ENCODE results near the gene PARD3.

PARD3 gene

DNA sequence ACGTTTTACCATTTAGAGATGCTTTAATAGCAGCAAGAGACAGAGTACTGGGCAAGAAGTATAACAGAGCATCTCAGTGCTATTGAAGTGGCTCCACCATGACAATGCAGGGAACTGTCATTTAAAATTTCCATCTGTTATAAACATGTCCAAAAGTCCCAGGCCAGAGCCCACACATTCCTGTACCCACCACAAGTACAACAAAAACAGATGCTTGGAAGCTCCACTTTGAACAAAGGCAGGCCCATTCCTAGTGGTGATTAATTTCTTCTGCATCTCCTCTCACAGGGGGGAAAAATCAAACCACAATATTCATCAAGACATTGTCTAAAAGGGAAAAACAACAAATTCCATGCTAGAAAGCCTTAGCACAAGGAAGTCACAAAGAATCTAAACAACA is 627.9 kb downstream of the PARD3 start:
- no peak for DNase-seq

DNA sequence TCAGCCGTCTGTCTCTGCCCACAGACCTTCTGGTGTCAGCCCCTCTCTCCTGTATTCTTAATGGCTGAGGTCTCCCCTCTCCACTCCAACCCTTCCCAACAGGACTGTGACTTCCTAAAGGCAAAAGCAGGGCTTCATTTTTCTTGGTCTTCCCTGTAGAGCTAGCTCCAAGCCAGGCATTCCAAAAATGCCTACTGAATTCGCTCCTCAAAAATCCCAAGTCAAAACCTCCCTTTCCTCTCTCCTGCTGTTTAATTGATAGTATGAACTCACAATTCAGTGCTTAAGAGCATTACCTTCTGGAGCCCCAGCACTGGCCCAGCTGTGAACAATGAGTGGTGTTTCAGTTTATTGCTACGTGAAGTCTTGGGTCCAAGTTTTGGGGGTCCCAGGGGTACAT is 628.4 kb downstream of the PARD3 start:
- no peak for DNase-seq

DNA sequence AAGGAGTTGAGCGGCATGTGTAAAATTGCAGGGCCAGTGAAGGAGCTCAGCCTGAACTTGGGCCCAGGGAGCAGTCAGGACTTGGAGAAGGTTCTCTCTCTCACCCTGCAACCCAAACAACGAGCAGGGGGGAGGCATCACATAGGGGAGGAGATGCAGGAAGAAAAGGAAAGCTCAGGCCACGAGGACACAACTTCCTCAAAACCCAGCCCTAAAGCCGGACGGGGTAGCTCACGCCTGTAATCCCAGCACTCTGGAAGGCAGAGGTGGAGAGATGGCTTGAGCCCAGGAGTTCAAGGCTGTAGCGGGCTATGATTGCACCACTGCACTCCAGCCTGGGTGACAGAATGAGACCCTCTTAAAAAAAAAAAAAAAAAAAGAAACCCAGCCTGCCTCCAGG is 629.1 kb downstream of the PARD3 start:
- DNase-seq, result no peak

DNA sequence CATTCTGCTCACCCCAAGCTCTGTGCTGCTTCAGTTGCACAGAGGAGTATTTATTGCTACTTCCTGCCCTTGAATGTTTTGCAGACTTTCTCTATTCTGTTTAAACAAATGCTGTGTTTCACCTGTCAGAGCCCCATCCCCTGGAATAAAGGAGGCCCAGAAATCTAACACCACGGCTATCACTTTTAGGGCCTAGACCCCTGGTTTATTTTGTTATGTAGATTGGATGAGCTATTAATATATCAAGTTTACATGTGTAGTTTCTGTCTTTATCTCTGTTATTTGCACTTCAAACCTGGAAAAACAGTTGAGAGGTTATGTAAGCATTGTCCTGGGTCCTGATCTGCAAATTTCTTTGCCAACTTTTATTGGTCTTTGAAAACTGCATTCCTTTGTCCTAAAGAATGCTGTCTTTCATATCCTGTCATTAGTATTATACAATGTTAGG is 630.1 kb downstream of the PARD3 start:
- DNase-seq, result peak; percentile 18

DNA sequence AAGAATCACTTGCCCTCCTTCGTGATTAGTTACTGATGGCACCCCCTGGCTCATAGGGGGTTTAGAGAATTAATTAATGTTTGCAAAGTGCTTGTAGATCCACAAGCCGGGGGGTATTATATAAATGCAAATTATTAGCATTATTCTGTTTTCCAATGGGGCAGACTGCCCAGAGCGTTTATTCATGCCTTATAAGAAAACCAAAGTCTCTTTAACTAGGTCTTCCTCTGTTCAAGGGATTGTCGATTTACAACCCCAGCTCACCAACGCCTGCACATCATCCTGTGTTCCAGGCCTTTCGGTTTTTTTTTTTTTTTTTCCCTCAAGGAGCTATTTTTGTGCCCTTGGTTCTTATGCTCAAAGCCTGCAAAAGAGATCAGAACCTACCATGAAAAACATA is 630.7 kb downstream of the PARD3 start:
- DNase-seq, result no peak

DNA sequence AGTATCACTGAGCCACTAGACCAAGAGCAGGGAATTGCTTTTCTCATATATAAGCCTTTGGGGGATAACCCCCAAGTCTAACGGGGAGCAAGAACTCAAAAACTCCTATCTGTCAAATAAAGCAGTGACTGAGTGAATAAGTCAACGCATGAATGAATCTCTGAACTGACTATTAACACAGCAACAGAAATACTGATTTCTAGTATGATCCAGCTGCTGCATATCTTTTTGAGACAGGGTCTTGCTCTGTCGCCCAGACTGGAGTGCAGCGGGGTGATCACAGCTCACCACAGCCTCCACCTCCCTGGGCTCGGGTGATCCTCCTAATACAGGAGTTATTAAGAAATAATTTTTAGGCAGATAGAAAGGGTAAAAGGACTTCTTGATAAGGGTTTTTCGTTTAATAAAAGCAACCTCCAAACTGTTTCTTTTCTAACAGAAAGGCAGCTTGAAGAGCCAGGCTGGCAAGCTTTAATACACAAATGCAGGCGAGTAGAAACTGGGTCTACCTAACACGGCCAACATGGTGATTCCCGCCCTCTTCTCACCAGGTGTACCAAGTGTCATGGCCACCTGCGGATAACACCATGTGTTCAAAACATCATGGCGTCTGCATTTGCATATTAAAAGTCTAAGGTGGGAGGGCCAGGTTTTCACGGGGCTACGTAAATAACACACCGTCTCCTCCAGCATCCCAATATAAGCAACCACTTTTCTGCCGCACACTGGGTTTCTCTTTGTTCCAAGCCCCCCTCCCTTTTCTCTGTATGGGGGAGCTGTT is 631.9 kb downstream of the PARD3 start:
- DNase-seq, result no peak

DNA sequence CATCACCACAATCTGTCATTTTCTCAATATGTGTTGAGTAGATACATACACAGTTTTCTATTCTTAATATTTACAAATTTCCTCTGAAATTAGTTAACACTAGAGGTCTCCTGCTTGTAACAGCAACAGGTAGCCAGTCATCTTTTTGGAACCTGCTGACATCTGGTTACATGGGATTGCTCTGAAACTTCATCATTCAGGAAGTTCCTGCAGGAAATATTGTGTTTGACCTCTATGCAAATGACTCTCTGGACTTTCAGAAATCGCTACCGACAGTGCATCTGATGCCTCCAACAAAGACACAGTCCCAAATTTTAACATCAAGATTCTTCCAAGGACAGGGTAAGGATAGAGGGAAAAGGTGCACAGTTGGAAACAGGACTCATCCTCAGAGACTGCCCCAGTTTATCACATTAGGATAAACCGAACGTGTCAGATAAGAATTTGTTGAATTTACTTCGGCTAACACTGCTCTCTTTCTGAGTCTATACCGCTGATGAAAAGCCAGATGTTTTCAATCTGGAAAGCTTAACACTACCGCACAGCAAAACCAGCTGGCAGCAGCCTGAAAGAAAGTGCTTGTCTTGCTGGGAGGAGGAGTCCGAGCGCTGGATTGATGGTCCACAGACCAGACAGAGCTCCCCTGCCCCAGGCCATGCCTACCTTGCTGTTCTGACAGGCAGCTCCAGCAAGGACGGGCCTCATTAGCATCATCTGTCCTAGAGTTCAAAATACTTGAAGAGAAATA is 633.4 kb downstream of the PARD3 start:
- no peak for DNase-seq

DNA sequence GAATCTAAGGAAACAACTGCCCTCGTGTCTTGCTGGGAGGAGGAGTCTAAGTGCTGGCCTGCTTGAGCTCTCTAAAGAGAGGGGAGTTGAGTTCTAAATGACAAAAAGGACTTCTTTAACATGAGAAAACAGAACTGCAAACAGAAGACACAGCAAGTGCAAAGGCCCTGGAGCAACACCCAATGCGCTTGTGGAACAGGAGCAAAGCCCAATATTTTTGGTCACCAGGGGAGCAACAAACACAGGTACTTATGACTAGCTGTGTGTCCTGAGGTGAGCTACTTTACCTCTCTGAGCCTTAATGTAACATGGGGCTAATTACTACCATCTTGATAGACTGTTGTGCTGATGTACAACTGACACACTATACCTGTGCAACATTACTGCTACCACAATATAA is 634.3 kb downstream of the PARD3 start:
- DNase-seq, result no peak

DNA sequence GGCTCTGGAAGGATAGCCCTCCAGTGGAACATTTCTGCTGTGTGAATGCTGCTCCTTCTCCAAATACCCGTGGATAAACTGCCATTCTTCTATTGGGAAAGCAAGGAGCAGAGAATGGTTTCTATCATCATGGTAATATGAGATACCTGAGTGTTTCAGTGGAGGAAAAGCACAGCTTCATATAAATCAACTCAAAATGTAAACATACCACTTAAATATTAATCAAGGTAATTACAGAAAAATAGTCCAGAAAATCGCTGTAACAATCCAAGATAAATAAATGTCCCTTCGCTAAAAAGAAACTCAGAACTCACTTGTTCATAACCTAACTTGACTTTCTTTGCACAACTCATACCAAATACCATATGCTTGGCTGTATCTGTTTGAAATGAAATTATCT is 635.8 kb downstream of the PARD3 start:
- DNase-seq, result no peak

DNA sequence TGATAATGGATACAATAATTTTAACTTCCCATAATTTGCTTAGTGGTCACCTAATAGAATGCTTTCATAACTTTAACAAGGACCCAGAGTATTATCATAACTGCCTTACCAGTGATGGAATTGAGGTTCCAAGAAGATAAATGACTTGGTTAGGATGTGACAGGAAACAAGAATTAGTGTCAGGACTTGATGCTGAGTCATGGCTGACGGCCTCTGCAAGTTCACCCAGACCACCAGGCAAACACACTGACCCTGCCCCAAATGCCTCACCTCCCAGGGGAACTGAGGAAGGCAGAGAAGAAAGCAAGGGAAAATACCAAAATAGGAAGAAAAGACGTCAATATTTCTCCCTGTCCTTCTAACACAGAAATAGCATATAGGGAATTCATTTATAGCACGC is 636.3 kb downstream of the PARD3 start:
- DNase-seq, result no peak

DNA sequence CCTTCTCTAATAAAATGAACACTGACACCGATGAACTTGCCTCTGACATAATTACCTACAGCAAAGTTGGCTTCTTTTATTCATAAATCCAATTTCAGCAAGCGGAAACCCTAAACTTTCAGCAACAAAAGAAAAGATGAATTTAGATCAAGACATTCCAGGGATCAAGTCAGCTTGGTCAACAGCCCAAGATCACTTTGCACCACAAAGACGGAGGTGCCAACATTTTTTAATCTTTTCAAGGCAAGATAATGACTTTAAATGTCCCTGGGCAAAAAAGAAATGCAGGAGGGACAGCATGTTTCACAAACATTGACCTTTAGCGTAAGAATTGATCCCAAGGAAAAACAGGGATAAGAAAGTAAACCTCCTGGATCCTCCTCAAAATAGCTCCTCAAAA is 636.9 kb downstream of the PARD3 start:
- no peak for DNase-seq

DNA sequence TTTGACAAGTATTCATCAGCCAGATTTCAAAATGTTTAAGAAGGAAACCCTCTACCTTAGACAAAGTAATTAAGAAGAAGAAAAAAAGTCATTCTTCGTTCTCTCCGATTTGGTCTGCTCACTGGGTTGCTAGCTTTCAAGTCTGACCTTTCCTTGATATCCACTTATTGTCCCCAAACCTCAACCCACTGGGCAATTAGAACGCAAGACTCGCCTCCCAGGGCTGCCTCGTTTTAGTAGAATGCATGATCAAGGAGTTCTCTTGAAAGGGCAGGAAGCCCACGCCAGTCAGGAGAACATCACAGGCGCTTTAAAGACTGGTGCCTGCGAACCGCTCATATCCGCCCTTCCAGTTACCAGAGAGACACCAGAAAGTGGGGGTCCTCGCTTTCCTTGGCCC is 637.7 kb downstream of the PARD3 start:
- DNase-seq, result no peak

DNA sequence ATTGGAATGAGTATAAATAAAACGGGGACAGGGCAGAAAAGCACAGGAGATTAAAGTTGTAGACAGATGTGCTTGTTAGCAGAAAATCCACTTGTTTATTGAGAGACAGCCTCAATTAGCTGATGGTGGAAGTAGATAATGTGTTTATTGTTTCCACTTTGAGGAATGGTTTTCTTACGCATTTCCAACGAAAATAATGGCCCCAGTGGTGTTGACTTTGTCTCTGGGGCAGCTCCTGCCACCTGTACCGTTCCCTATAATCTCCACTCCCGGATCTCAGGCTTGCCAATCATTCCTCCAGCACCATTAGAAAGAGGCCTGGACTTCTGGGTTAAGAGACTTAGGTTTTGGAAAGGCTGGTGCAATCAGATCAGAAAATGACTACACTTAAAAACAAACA is 638.7 kb downstream of the PARD3 start:
- no peak for DNase-seq

DNA sequence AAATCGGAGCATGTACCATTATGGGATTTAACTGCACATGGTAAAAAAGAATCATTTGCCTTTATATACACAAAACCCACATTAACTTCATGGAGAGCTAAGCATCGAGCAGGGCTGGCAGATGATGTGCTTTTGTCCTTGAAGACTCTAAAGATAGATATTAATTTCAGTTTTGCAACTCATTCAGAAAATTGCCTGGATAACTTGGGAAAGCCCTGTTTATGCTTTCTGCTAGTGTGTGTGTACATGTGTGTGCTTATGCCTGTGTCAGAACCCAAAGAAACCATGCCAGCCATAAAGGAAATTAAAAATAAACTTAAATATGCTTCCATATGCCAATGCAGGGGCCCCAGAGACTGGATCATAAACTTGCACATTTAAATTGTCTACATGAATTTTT is 640.0 kb downstream of the PARD3 start:
- DNase-seq, result no peak

DNA sequence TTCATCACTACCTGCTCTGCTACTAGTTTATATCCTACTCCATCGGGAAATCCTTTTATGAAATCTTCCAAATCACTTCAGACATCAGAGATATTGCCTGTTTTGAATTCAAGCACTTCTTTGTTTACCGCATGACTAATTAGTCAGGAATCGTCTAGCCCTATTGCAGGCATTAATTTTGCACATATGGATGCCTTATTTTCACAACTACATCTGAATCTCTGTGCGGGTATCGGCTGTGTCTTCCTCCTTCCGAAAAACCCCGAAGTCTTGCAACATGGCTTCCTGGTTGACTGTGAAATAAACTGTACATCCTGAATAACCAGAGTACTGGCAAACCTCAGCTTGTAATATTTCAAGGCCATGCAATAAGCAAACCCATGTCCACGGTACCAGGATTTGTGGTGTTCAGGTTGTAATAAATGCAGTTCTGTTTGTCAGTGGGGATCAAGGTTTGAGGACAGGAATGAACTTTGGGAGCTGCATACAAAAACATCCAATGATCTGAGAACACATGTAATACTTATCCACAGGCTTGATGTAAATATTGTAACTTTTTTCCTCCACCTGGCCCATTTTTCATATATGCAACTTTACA is 642.1 kb downstream of the PARD3 start:
- no peak for DNase-seq

DNA sequence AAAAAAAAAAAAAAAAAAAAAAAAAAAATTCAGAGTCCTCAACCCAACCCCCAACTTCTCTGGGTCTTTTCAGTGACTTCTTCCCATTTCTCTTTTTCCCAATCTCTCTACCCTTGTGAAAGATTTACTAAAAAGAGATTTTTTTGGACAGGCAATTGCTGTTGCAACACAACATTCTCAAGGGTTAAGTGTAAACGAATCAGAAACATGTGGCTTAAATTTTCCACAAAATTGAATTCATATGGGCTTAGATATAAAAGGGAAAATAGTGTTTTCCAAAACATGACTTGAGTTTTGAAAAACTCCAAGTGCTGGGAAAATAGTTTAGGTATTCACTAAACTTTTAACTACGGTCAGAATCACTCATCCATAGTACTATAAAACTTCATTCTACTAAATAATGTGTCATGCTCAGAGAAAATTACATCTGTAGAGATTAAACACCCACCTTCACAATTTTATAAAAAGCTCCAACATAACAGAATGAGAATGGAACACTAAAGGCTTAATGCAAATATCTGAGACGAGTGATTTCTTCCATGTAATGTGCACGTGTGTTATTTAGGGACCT is 643.1 kb downstream of the PARD3 start:
- no peak for DNase-seq

DNA sequence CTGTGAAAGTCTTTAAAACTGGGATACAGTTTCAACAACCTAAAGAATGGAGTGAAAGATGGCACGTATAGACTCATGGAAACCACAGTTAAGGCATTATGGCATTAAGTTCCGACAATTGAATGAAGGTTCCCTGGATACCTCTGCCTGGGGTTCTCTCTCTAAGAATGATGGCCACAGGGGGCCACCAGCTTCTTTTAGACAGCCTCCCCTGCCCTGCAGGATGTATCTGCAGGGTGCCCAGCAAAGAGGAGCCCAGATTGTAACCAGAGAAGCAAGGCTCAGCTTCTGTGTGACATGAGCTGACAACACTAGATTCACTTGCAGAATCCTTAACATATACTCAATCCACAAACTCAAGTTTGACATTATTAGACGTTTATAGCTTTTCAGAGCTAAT is 645.4 kb downstream of the PARD3 start:
- DNase-seq, result no peak

DNA sequence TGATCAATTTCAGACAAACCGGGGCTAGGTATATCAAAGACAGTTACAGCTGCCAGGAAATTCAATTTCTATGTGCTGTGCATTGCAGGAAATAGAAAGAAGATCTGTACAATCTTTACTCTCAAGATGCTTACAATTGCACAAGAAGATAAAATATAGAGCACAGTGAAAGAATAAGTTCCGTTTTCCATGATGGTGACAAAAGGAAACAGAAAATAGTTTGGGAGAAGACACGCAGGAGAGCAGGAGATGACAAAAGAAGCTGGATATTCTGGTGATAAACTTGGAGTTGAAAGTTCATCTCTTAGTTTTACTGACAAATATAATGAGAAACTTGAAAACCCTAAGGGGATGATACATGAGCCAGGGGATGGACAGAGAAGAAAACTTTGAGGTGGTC is 646.0 kb downstream of the PARD3 start:
- DNase-seq, result no peak

DNA sequence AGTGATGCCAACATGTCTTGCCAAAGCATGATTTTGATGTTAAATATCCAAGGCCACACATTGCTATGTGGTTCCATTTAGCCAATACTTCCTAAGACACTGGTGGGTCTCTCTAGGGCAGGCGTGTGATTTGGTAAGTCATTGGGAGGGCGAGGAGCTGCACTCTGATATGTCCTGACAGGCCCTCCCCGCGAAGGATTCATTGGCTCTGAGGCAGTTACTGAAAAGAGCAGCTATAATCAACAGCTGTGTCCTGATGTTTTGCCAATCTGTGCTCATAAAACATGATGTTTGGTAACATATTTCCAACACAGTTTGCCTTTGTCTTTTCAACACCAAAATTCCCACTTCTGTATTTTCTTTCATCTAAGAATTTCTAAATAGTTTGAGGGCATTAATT is 646.7 kb downstream of the PARD3 start:
- DNase-seq, result no peak

DNA sequence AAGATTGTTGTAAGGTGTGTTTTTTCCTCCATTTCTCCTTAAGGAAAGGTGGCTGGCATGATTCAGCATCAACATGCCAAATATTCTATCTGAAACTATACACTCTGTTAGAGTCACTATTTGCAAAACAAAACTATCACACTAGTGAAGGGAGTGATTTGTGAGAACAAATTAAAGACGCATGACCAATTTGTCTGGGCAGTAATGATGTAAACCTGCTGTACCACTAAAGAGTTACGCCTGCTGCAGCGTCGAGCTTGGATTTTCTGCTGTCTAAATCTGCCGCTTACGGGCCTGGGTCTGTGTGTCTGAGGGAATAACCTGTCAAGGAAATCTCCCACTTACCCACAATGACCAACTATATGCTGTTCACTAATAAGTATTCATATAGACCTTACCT is 648.3 kb downstream of the PARD3 start:
- DNase-seq, result no peak

DNA sequence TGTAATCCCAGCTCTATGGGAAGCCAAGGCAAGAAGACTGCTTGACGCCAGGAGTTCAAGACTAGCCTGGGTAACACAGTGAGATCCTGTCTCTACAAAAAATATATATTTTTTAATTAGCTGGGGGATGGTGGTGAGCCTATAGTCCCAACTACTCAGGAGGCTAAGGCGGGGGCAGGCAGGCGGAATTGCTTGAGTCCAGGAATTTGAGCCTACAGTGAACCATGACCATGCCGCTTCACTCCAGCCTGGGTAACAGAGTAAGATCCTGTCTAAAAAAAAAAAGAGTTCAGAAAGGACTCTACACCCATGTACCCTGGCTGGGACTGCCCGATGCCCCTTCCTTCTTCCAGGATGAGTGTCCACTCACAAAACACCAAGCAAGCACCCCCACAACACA is 648.7 kb downstream of the PARD3 start:
- DNase-seq, result no peak

DNA sequence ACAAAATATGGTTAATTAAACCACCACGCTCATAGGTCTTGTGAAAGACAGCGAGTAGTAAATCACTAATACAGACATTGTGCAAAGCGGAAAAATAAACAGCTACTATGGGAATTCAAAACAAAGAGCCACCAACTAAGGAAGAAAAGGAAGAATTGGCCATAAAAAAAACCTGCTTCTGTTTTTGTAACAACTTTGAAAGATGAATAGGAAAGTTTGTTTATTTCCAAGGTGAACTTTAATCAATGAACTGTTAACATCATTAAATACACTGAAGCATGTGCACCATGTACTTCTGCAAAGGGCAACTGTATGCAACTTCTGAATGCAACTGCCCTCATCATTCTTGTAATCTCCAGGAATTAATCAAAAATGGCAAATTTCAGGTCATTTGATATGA is 651.1 kb downstream of the PARD3 start:
- DNase-seq, result no peak

DNA sequence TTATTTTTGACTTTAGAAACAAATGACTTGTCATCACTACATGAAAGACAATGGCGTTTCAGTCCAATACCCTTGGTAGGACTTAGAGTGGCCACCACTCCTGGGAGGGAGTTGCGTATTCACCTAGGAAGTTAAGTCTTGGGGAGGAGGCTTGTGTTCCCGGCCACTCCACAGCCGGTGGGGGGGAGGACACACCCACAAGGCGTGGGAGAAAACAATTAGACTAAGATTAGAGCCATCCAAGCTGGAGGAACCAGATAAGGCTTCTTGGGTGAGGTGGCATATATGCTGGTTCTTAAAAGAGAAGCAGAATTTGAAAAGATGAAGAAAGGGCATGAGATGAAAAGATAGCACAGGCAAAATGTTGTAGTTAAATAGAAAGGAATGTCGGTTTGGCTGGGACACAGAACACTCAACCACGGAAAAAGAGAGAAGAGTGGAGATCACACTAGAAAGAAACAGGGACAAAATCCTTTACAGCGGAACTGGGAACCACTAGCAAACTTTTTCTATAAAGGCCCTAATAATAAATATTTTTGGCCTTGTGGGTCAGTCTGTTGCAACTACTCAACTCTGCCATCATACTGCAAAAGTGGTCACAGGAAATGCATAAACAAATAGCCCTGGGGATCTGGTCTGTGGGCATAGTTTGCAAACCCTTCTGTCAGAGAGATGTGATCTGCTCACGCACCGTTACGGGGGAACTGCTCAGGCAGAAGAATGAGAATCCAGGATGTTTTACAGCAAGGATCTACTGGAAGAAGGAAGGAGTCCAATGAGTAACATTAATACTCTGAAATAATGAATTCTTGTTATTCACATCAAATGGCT is 651.8 kb downstream of the PARD3 start:
- no peak for DNase-seq

Measured in NCI-H510A treated with DMSO at 0.1 percent for 48 hours (cell line).